ENCODE data around the gene DUS4L.

Gene DUS4L

GRCh38 chr7:107622894-107623293, 59.1 kb downstream of the DUS4L start:
- no peak for DNase-seq (ENCODE audit: low read depth)
- no peak overlapping the region for H3K4me3 ChIP-seq (ENCODE audit: low read depth, low read length)
- in situ Hi-C loops (cut with HindIII; ENCODE audit: low sequenced_read_pairs), result no loop called here
- no peak for TF ChIP-seq CTCF (IDR thresholded peaks at IDR 0.05; ENCODE audit: low read depth, low read length, missing control alignments)

GRCh38 chr7:107627002-107627401, 63.2 kb downstream of the DUS4L start:
- no peak overlapping the region for H3K4me3 ChIP-seq (ENCODE audit: low read depth, low read length)
- in situ Hi-C loops (cut with HindIII; ENCODE audit: low sequenced_read_pairs), result no loop called here
- no peak for DNase-seq (ENCODE audit: low read depth)
- no peak for TF ChIP-seq CTCF (IDR thresholded peaks at IDR 0.05; ENCODE audit: low read depth, low read length, missing control alignments)

Measured in astrocyte of the cerebellum (primary cell).